SK-MEL-5 (cell line): ENCODE results near the gene SBF2. TPM values are rescaled to one million over a fixed set of nuclear protein-coding genes. Genes with fewer than 3 reads are reported as not detected.
A peak's percentile ranks its signal among the peaks of the same experiment; 100 is the strongest.

Experiments used
- DNase-seq: peaks from one replicate; pipeline ENCODE4 v3.0.0-alpha.2; 2016; ENCODE audit warnings: low read depth, low spot score
- in situ Hi-C: cut with HindIII; loops from 2 replicates; pipeline ENCODE4 v1.10.0; 2016; ENCODE audit warnings: low sequenced_read_pairs, high pct_unique_total_duplicates, low pct_unique_long_range_greater_than_20kb
- total RNA-seq: library from RNA; depleted of rRNA; stranded (reverse); fragments of >200 nt; shearing (Covaris generic); gene quantifications from 2 replicates; pipeline ENCODE4 v1.2.3, GENCODE V29; 2014

Gene SBF2
- total RNA-seq, 1 experiment from 2014 or later = 29.6 TPM

- no peak for DNase-seq
- in situ Hi-C loops = no loop called here
These were observed 476.8 kb downstream of the SBF2 start for GRCh38 chr11:9817191-9817590.

GRCh38 chr11:9815486-9816136, 478.4 kb downstream of the SBF2 start:
- DNase-seq = no peak
- in situ Hi-C loops = no loop called here

- in situ Hi-C loops = no loop called here
- DNase-seq = no peak
These were observed 479.9 kb downstream of the SBF2 start for GRCh38 chr11:9814108-9814507.

GRCh38 chr11:9808943-9809342, 485.1 kb downstream of the SBF2 start:
- in situ Hi-C loops = no loop called here
- DNase-seq = peak; percentile 63

- in situ Hi-C loops = no loop called here
- DNase-seq = no peak
These were observed 486.9 kb downstream of the SBF2 start for GRCh38 chr11:9806946-9807687.

GRCh38 chr11:9804419-9804902, 489.6 kb downstream of the SBF2 start:
- in situ Hi-C loops = no loop called here
- DNase-seq = no peak

GRCh38 chr11:9803685-9804418, 490.2 kb downstream of the SBF2 start:
- in situ Hi-C loops = no loop called here
- DNase-seq = no peak

- DNase-seq = peak; percentile 47
- in situ Hi-C loops = no loop called here
These were observed 491.6 kb downstream of the SBF2 start for GRCh38 chr11:9802291-9802861.

- no peak for DNase-seq
- in situ Hi-C loops = no loop called here
These were observed 494.1 kb downstream of the SBF2 start for GRCh38 chr11:9799886-9800285.

- in situ Hi-C loops = no loop called here
- no peak for DNase-seq
These were observed 496.7 kb downstream of the SBF2 start for GRCh38 chr11:9797300-9797699.

- in situ Hi-C loops = no loop called here
- no peak for DNase-seq
These were observed 497.2 kb downstream of the SBF2 start for GRCh38 chr11:9796854-9797253.

GRCh38 chr11:9796266-9796665, 497.8 kb downstream of the SBF2 start:
- in situ Hi-C loops = no loop called here

GRCh38 chr11:9790703-9791102, 503.3 kb downstream of the SBF2 start:
- DNase-seq = no peak
- in situ Hi-C loops = no loop called here

More at GRCh38 chr11:9796266-9796665, 497.8 kb downstream of the SBF2 start:
- DNase-seq = no peak

- no peak for DNase-seq
- in situ Hi-C loops = no loop called here
These were observed 504.1 kb downstream of the SBF2 start for GRCh38 chr11:9789910-9790309.

GRCh38 chr11:9787981-9788521, 506.0 kb downstream of the SBF2 start:
- in situ Hi-C loops = no loop called here
- DNase-seq = no peak

- no peak for DNase-seq
- in situ Hi-C loops = no loop called here
These were observed 506.8 kb downstream of the SBF2 start for GRCh38 chr11:9787260-9787659.

GRCh38 chr11:9784602-9785315, 509.3 kb downstream of the SBF2 start:
- in situ Hi-C loops = no loop called here
- DNase-seq = no peak
